ENCODE data around the gene EVPL.

DNA sequence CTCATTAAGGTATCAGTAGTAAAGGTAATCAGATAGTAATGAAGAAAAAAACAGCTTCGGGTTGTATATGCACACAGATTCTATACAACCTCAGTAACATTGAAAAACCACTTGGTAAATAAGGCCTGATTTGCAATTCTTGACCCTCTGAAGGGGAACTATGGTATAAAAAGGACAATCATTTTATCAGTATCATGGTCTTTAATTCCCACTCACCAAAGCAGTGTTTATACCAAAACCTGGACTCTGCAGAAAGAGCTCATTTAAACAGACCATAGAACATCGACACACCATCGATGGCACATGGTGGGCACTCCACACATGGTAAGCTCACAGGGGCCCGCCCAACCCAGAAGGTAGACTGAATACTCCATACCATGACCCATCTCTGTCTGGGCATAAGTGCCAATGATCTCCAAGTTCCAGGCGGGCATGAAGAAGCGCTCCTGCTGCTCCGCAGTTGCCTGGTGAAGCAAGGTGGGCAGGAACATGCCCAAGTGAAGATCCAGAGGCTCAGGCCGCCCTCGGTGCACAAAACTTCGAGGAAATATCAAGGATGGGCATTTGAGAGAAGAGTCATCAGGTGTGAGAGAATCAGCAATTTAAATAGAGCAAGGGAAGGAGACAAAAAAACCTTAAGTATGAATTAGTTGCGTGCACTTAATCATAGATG is 67.1 kb downstream of the EVPL start:
- TF ChIP-seq POLR2A (IDR thresholded peaks at IDR 0.05) (no peak), CTCF (IDR thresholded peaks at IDR 0.05 in 4 of 5, conservative IDR thresholded peaks at IDR 0.05 in 1 of 5) (no peak)
